Muscle of arm (tissue), 12 donors: ENCODE measurements around the gene EIF2S2. TPM values are rescaled to one million over a fixed set of nuclear protein-coding genes. Genes with fewer than 3 reads are reported as not detected.

Source experiments
- polyA plus RNA-seq, 12 donors: library from polyadenylated mRNA; unstranded; fragments of 120-200 nt; gene quantifications; one replicate each; pipeline ENCODE4 v1.2.1, GENCODE V29; 2013; ENCODE audit not compliant: insufficient read length in 12 of 12

The EIF2S2 gene
- polyA plus RNA-seq, 12 donors = 42.7 to 53.0 (median 47.0) TPM; not detected in 1

Other genes starting within 250 kb of the EIF2S2 start
- 100 to 1,000 TPM in 10 of 12 donors, 10 to 100 TPM in 1, not detected in 1; 99.5 to 138 (median 116) TPM for gene RALY, start 118.3 kb downstream of the EIF2S2 start, polyA plus RNA-seq
- 10 to 100 TPM in 1 of 12 donors, 1 to 10 TPM in 1, under 1 TPM in 6, not detected in 4; 0.21 to 10.2 (median 0.33) TPM for gene ASIP, start 129.2 kb upstream of the EIF2S2 start, polyA plus RNA-seq
- gene AHCY, start 191.1 kb upstream of the EIF2S2 start, polyA plus RNA-seq = 100 to 1,000 TPM in 11 of 12 donors, not detected in 1; 123 to 216 (median 175) TPM